ENCODE data around the gene NRM.
"Not testable (repeated sequence)": the region's sequence is repeated elsewhere in the genome, so short reads cannot be mapped to it uniquely, and the experiment has no call there.

The NRM gene

GRCh38 chr6:30687659-30688431 is 2.9 kb downstream of the NRM start:
- DNase-seq: peak; percentile 65

GRCh38 chr6:30686908-30687658 is 3.7 kb downstream of the NRM start:
- DNase-seq: peak; percentile 97

- peak; percentile 77 for DNase-seq
These were observed 4.5 kb downstream of the NRM start, which contains the start of gene PPP1R18 for GRCh38 chr6:30686009-30686907. Gene PPP1R18 (minus strand): TSS chr6:30686645. CDS start chr6:30686018, 627 bp downstream.

GRCh38 chr6:30685157-30686008 is 5.4 kb downstream of the NRM start:
- no peak for DNase-seq

GRCh38 chr6:30684386-30685156 is 6.2 kb downstream of the NRM start:
- DNase-seq: no peak

GRCh38 chr6:30683980-30684338 is 6.8 kb downstream of the NRM start:
- DNase-seq: no peak

GRCh38 chr6:30683183-30683979 is 7.4 kb downstream of the NRM start:
- DNase-seq: no peak

GRCh38 chr6:30682143-30683117 is 8.4 kb downstream of the NRM start:
- DNase-seq: peak; percentile 33

- DNase-seq: no peak
These were observed 9.0 kb downstream of the NRM start for GRCh38 chr6:30681766-30682142.

- DNase-seq: no peak
These were observed 10.8 kb downstream of the NRM start for GRCh38 chr6:30679765-30680535.

- peak; percentile 84 for DNase-seq
These were observed 11.6 kb downstream of the NRM start for GRCh38 chr6:30678964-30679726.

GRCh38 chr6:30676660-30677285 is 14.0 kb downstream of the NRM start:
- DNase-seq: no peak

GRCh38 chr6:30672445-30673253 is 18.1 kb downstream of the NRM start, which contains the start of gene DHX16:
Gene DHX16 (minus strand): TSS chr6:30673006. CDS start chr6:30672841, 165 bp downstream.
- peak; percentile 98 for DNase-seq

- peak; percentile 20 for DNase-seq
These were observed 19.8 kb downstream of the NRM start for GRCh38 chr6:30670760-30671527.

- not testable (repeated sequence) for DNase-seq
These were observed 24.5 kb downstream of the NRM start for GRCh38 chr6:30666300-30666699.

Measured in DMS53 (cell line).